K562 (cell line): ENCODE measurements around the gene CASP9. TPM values are rescaled to one million over a fixed set of nuclear protein-coding genes. Genes with fewer than 3 reads are reported as not detected.

Experiments
- ATAC-seq: fragments of 200-7000 bp; cut with Tn5 transposase; 3 replicates; pipeline ENCODE4 v1.9.1; 2020; ENCODE audit warnings: moderate library complexity
- BruUV-seq: library from RNA; stranded (reverse); fragments of 400-500 nt; replicated peaks from 2 replicates; lab custom pipeline; 2021; lab: Mats Ljungman, UMichigan
- CTCF ChIA-PET: fragments of 300-600 bp; formaldehyde crosslinking; extraction: SDS; loops from one replicate; lab custom pipeline; 2021; ENCODE audit warnings: low intra/inter-chr PET ratio; lab: Yijun Ruan, JAX
- POLR2A ChIA-PET: fragments of 300-600, 350-650 bp; sonication (Branson Sonifier 250); formaldehyde crosslinking; extraction: SDS; loops from one replicate; lab custom pipeline; 2021; ENCODE audit warnings: antibody characterized with exemption, inconsistent platforms; lab: Yijun Ruan, JAX
- DNase-seq, 4 experiments: peaks; one replicate each; pipeline versions ENCODE4 v3.0.0 to v3.0.0-alpha.2; 2011 to 2018; ENCODE audit warnings: low spot score in 3 of 4, mixed read lengths in 3 of 4; ENCODE audit errors: extremely low read depth in 1 of 4
- FAIRE-seq: peaks from 2 replicates; lab custom pipeline; 2011; peaks lifted over from hg19 to GRCh38; lab: Jason Lieb, UNC
- H2AFZ ChIP-seq: 2 replicates; pipeline ENCODE4 v1.6.0; 2011; ENCODE audit warnings: low read depth, low read length, control low read depth, inconsistent platforms
- H3K27ac ChIP-seq: fragments of 200-600 bp; 3 replicates; pipeline ENCODE4 v1.8.0; 2011; ENCODE audit warnings: low read depth, mild to moderate bottlenecking, control low read depth, inconsistent platforms, low read length, moderate library complexity, mixed read lengths; ENCODE audit errors: extremely low read depth
- H3K27me3 ChIP-seq, 2 experiments: fragments of 300-600 bp in 1 of 2; 2 replicates in 1 of 2; 3 replicates in 1 of 2; pipeline versions ENCODE4 v1.6.0 to v1.8.0; 2011; ENCODE audit warnings: inconsistent platforms in 2 of 2, low read length in 2 of 2, mild to moderate bottlenecking in 1 of 2, mixed read lengths in 1 of 2, moderate library complexity in 1 of 2; ENCODE audit not compliant: control insufficient read depth in 2 of 2, insufficient read depth in 2 of 2
- H3K36me3 ChIP-seq: fragments of 300-600 bp; 3 replicates; pipeline ENCODE4 v1.8.0; 2011; ENCODE audit warnings: mild to moderate bottlenecking, low read length, inconsistent platforms; ENCODE audit not compliant: control insufficient read depth, insufficient read depth
- H3K4me1 ChIP-seq, 2 experiments: fragments of 200-600 bp in 1 of 2; replicated peaks in 1 of 2; 2 replicates in 1 of 2; 3 replicates in 1 of 2; pipeline versions ENCODE4 v1.5.1 to v1.8.0; 2011; ENCODE audit warnings: inconsistent platforms in 2 of 2, low read length in 2 of 2, mild to moderate bottlenecking in 1 of 2, mixed read lengths in 1 of 2, moderate library complexity in 1 of 2; ENCODE audit not compliant: control insufficient read depth in 2 of 2, insufficient read depth in 2 of 2
- H3K4me2 ChIP-seq: 2 replicates; pipeline ENCODE4 v1.6.1; 2011; ENCODE audit warnings: low read length, control low read depth, inconsistent platforms, mixed read lengths; ENCODE audit not compliant: insufficient read depth
- H3K4me3 ChIP-seq: fragments of 200-600 bp; sonication (generic), shearing (Covaris generic); 2 replicates; pipeline ENCODE4 v1.5.1; 2016; ENCODE audit warnings: control low read depth, inconsistent platforms
- H3K79me2 ChIP-seq: fragments of 200-600 bp; 3 replicates; pipeline ENCODE4 v1.8.0; 2011; ENCODE audit warnings: low read length, inconsistent platforms; ENCODE audit not compliant: control insufficient read depth, insufficient read depth
- H3K9ac ChIP-seq, 2 experiments: 2 replicates each; pipeline versions ENCODE4 v1.6.0 to v1.6.1; 2011; ENCODE audit warnings: low read depth in 2 of 2, low read length in 2 of 2, control low read depth in 1 of 2, inconsistent platforms in 1 of 2, mild to moderate bottlenecking in 1 of 2, mixed read lengths in 1 of 2; ENCODE audit not compliant: insufficient read depth in 1 of 2
- H3K9me1 ChIP-seq: one replicate; pipeline ENCODE4 v1.6.0; 2011; ENCODE audit warnings: inconsistent platforms, mild to moderate bottlenecking, low read length, moderate library complexity; ENCODE audit not compliant: control insufficient read depth, insufficient read depth
- H3K9me3 ChIP-seq: replicated peaks from 2 replicates; pipeline ENCODE4 v1.5.1; 2011; ENCODE audit warnings: low read depth, low read length, inconsistent platforms; ENCODE audit not compliant: control insufficient read depth, insufficient read depth
- H4K20me1 ChIP-seq: replicated peaks from 2 replicates; pipeline ENCODE4 v1.6.1; 2011; ENCODE audit warnings: low read length, inconsistent platforms, mixed read lengths; ENCODE audit not compliant: control insufficient read depth, insufficient read depth
- ARID1B ChIP-seq: fragments of 450-650 bp; IDR thresholded peaks from 2 replicates; pipeline ENCODE4 v1.6.1; 2016; ENCODE audit warnings: antibody characterized with exemption, mild to moderate bottlenecking, inconsistent platforms
- ARID2 ChIP-seq: fragments of 450-650 bp; IDR thresholded peaks from 2 replicates; pipeline ENCODE4 v1.6.1; 2017; ENCODE audit warnings: antibody characterized with exemption, mild to moderate bottlenecking
- CBFA2T2 ChIP-seq: fragments of 450-650 bp; conservative IDR thresholded peaks from 2 replicates; pipeline ENCODE4 v1.6.1; 2017; ENCODE audit warnings: mild to moderate bottlenecking
- ZNF165 ChIP-seq: fragments of 250-450 bp; sonication (Bioruptor Pico); IDR thresholded peaks from 2 replicates; pipeline ENCODE4 v1.4.0; 2020; ENCODE audit warnings: borderline replicate concordance
- WGBS: fragments of 100-300 bp; shearing (Covaris generic); methylation state at CpG from one replicate; pipeline ENCODE4 v1.1.6; 2016; ENCODE audit warnings: low coverage, mixed read lengths; ENCODE audit not compliant: insufficient coverage; ENCODE audit errors: missing lambda C conversion rate; 5-methylcytosine and 5-hydroxymethylcytosine counted together
- in situ Hi-C: fragments of 300-500 bp; cut with MboI; formaldehyde crosslinking; loops from 4 replicates; pipeline ENCODE4 v1.15.0; 2018; ENCODE audit warnings: inconsistent platforms, mixed read lengths
- intact Hi-C: fragments of 100-400 bp; cut with micrococcal nuclease; formaldehyde crosslinking; loops from 2 replicates; pipeline ENCODE4 v1.14.2; 2022
- polyA plus RNA-seq, 8 experiments: library from polyadenylated mRNA; depleted of rRNA in 4 of 8; stranded (reverse) in 5 of 8; unstranded in 3 of 8; fragments of >200 nt; fragmentation: Nextera tagmentation in 2 of 8; fragmentation: Illumina TruSeq in 1 of 8; extraction: Ambion mirVana in 2 of 8; extraction: Trizol in 1 of 8; gene quantifications; 2 replicates each; pipeline versions ENCODE4 v1.2.1 to v1.2.3, GENCODE V29; 2011 to 2014; ENCODE audit warnings: inconsistent platforms in 1 of 8, missing spikeins in 1 of 8
- total RNA-seq, 7 experiments: library from RNA; depleted of rRNA in 6 of 7; stranded (reverse); fragments of >200 nt in 6 of 7; fragmentation: Illumina TruSeq in 2 of 7; extraction: Trizol in 2 of 7; gene quantifications; 2 replicates each; pipeline versions ENCODE4 v1.2.1 to v1.2.3, GENCODE V29; 2011 to 2021; ENCODE audit warnings: low replicate concordance in 1 of 7
- TF ChIP-seq, protein P1 (sequence below), 3 experiments: IDR thresholded peaks in 2 of 3; conservative IDR thresholded peaks in 1 of 3; 2 replicates each; pipeline ENCODE4 v1.5.1; 2011 to 2012; ENCODE audit warnings: low read length in 3 of 3, mild to moderate bottlenecking in 3 of 3, control low read depth in 2 of 3, improper control_type of control experiment in 1 of 3, inconsistent platforms in 1 of 3, low read depth in 1 of 3, mixed read lengths in 1 of 3, moderate library complexity in 1 of 3; ENCODE audit not compliant: insufficient read depth in 2 of 3

CASP9 gene
- total and polyA plus RNA-seq, 9 of the 15 experiments (the other 6 are each of a cell fraction or from before 2014, with no cell fraction given), result 10.8 to 54.1 (median 30.7) TPM

DNA sequence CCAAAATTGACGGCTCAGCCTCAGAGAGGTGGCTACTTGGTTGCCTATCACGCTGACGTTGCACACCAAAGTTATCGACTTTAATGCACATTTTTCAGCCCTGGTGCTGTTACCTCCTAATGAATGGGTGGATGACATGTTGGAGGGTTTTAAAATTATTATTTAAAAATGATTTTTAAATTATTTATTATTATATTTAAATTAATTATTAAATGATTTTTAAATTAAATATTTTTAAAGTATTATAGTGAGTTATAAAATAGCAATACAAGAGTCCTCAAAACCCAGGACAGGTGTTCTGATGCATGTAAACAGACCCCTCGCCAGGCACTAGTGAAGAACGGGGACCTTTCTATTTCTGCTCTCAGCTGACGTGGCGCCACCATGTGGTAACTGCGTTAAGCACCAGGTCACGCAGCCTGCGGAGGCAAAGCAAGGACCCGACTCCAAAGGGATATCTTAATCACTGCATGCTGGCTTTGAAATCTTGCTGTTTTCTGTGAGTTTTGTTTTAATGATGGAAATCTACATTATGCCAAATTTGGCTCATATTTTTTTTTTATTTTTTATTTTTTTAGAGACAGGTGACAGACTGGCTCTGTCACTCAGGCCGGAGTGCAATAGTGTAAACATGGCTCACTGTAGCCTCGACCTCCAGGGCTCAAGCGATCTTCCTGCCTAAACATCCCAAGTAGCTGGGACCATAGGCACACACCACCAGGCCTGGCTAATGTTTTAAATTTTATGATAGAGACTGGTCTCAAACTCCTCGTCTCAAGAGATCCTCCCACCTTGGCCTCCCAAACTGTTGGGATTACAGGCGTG lies 22.6 kb downstream of the CASP9 start (continued):
- TF ChIP-seq, protein P1, sequence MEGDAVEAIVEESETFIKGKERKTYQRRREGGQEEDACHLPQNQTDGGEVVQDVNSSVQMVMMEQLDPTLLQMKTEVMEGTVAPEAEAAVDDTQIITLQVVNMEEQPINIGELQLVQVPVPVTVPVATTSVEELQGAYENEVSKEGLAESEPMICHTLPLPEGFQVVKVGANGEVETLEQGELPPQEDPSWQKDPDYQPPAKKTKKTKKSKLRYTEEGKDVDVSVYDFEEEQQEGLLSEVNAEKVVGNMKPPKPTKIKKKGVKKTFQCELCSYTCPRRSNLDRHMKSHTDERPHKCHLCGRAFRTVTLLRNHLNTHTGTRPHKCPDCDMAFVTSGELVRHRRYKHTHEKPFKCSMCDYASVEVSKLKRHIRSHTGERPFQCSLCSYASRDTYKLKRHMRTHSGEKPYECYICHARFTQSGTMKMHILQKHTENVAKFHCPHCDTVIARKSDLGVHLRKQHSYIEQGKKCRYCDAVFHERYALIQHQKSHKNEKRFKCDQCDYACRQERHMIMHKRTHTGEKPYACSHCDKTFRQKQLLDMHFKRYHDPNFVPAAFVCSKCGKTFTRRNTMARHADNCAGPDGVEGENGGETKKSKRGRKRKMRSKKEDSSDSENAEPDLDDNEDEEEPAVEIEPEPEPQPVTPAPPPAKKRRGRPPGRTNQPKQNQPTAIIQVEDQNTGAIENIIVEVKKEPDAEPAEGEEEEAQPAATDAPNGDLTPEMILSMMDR (IDR thresholded peaks at IDR 0.05 in 2 of 3, conservative IDR thresholded peaks at IDR 0.05 in 1 of 3; ENCODE audit: insufficient read depth in 2 of 3, low read depth in 1 of 3, low read length in 3 of 3), result peak; percentile 85 to 89 (median 88)
- 0 out of 2 replicates have a peak, but pooled peaks have one; percentile 20 for TF ChIP-seq ARID1B

GRCh38 chr1:15500184-15501178 lies 23.5 kb downstream of the CASP9 start:
- WGBS, result 79% methylated on average over 15 of the region's 19 CpGs
- peaks cover 39% of the 10 kb centered on the region for H3K36me3 ChIP-seq
- no peaks in the 10 kb centered on the region for H3K27me3 ChIP-seq
- DNase-seq (no peak), FAIRE-seq (no peak), ATAC-seq (no peak)
- no peaks in the 10 kb centered on the region for H4K20me1 ChIP-seq
- intact Hi-C loops (loop anchor here (5.0 kb wide), 1 partner anchor 178 kb away; no protein-coding TSS in a partner anchor), in situ Hi-C loops (no loop called here)
- H2AFZ ChIP-seq, result no peak overlapping the region
- no peaks in the 10 kb centered on the region for H3K9me3 ChIP-seq
- no peaks in the 10 kb centered on the region for H3K79me2 ChIP-seq
- no peaks in the 10 kb centered on the region for H3K9me1 ChIP-seq
- H3K4me3 ChIP-seq, result no peak overlapping the region
- H3K4me2 ChIP-seq, result no peak overlapping the region
- CTCF ChIA-PET, result interaction anchor here (0.5 to 2.6 kb wide), 4 partner anchors 67 to 372 kb away, joined by 3 to 8 read pairs (median 4); no protein-coding TSS in a partner anchor
- POLR2A ChIA-PET, result interaction anchor here (0.6 to 1.0 kb wide), 3 partner anchors 11 to 16 kb away, joined by 3 to 4 read pairs (median 4); no protein-coding TSS in a partner anchor
- TF ChIP-seq ARID2, result no peak
- TF ChIP-seq CBFA2T2, result no peak
- no peak for TF ChIP-seq ZNF165 (CRISPR knock-in tag)
- H3K4me1 ChIP-seq, result no peaks in the 10 kb centered on the region
- H3K27ac ChIP-seq, result no peak overlapping the region
- peak overlapping the region in 1 of 2 experiments; percentile 32; a peak in 1 of 4 replicates for H3K9ac ChIP-seq
- no TSS peak for BruUV-seq
